GM21825 (cell line): ENCODE data around the gene TOMM20.

Experiments used
- ATAC-seq: cut with Tn5 transposase; IDR thresholded peaks from one replicate; pipeline ENCODE4 v1.9.1; 2021; ENCODE audit warnings: mild to moderate bottlenecking, moderate library complexity; ENCODE audit not compliant: unreplicated experiment

TOMM20 gene

DNA sequence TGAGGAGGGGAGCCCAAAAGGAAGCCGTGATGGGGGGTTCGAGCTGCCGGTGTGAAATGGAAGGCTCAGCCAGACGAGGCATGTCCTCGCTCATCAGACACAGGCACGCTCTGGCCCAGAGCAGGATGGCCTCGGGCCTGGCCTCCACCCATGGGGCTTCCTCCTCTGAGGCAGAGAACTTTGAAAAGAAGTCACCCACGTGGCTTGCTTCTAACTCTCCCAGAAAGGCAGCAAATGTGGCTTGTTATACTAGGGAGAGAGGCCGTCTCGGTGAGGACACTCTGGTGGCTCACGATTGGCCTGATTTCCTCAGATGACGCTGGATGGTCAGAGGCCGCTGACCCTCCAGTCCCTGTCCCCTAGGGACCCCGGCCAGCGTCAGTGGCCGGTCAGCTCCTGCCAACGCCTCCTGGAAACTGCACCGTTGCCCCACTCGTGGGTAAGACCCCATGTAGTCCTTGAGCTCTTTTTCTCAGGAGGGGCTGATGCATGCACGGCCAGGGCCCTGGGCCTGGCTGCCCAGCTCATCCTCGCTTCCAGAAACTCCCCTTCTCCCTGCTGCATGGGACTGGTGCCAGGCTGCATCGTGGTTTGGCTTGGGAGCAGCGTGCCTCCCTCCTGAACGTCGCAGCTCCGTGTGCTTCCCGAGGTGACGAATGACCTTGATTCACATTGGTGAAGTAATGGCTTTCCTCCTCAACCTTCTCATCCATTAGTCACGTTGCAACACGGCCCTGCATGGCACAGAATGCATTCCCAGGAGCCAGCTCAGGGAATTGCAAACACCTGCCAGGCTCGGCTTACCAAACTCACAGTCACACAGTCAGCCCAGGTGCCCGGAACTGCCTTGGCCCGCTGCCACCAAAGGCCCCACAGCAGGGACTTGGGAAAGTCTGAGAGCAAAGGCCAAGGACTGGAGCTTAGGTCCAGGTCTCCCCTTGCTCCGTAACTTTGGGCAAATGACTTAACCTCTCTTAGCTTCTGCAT lies 58.8 kb downstream of the TOMM20 start:
- no peak for ATAC-seq

DNA sequence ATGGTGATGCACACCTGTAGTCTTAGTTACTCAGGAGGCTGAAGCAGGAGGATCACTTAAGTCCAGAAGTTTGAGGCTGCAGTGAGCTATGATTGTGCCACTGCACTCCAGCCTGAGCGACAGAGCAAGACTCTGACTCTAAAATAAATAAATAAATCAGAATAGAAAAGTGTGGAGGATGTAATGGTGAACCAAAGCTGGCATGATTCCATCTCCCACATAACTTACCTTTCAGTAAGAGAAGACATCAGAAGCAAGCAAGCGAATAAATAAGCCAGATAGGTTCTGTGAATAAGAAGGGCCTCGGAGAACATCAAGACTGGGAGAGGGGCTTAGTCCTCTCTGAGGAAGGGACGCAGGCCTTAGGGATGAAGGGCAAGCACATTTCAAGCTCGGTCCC lies 59.5 kb downstream of the TOMM20 start:
- no peak for ATAC-seq

DNA sequence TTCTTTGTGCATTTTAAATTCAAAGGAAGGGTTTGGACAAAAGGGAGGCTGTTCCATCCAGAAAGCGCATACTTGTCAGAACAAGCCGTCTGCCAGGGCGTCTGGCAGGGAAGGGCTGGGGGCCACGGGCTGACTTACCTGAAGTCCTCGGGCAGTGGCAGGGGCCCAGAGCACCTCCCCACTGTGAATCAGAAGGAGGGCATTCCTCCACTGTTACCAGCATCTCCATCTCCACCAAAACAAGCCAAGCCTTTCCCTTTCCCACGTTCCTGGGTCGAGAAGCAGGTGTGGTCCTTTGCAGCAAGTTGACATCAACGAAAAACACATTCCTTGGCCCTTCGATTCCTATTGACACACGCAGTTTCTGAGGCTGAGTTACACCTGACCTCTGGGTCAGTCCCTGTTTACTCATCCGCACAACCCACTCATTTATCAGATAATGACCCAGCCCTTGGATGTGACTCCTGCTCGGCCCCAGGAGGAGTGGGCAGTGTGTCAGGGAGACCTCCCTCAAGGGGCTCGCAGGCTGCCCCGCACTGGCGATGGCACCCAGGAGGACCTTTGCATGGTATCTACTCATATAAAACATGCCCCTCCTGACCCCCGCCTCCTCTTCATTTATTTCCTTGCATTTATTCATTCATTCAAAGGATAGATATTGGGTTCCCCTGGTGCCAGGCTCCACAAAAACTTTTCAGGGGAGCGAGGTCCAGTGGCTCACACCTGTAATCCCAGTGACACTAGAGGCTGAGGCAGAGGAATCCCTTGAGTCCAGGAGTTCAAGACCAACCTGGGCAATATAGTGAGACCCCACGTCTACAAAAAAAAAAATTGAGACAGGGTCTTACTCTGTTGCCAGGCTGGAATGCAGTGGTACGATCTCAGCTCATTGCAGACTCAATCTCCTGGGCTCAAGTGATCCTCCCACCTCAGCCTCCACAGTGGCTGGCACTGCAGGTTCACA lies 60.2 kb downstream of the TOMM20 start:
- no peak for ATAC-seq

DNA sequence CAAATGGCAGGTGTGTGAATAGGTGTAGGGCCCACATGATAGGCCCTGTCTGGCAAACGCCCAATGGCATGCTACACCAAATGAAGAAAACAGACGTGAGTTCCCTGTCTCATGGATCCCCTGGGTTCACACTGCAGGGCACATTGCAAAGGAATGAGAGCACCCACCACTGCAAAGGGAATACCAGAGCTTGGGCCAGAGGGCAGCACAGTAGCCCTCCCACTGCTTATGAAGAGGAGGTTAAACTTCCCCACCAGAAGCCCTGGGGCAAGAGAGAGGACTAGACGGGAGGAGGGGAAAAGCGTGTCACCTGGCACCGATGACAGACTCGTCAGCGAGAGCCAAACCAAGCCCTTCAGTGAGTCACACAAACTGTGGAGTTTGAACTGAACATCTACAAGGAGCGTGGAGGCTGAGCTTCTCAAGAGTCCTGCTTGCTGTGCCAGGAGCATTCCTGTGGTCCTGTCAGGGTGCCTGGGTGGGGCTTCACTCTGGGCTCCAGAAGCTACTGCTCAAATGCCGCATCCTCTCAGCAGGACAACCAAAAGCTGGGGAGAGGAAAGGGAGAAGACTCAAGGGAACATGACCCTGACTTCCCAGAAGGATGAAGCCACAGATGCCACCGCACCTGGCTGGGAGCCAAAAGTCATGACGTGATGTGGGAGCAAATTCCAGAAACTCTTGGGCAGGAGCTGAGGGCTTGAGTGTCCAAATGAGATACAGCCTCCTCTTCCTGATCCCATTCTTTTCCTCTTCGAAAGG lies 61.1 kb downstream of the TOMM20 start:
- no peak for ATAC-seq

DNA sequence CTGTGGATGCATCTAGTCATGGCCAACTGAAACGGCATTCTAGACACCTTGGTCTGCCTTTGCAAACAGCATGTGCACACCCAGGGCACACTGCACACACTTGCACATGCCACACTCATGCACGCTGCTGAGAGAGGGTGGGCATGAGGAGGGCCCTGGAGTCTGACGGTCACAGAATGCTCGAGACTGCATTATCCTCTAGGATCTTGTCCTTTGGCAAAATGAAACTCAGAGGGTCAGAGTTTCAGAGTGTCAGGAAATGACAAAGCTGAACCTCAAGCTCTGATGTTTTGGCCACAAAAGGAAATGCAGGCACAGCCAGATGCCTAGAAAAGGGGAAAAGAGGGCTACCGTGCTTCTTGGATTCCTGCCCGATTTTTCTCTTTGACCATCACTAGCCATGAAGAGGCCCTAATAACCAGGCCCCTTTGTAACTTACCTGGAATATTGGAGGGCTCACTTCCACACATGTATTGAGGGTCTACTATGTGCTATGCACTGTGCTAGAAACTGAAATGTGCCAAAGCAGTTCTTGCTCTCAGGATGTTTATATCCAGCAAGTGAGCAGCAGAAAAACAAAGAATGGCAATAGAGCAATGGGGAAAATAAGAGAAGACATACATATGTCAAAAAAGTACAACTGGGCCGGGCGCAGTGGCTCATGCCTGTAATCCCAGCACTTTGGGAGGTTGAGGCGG lies 65.4 kb downstream of the TOMM20 start:
- no peak for ATAC-seq

DNA sequence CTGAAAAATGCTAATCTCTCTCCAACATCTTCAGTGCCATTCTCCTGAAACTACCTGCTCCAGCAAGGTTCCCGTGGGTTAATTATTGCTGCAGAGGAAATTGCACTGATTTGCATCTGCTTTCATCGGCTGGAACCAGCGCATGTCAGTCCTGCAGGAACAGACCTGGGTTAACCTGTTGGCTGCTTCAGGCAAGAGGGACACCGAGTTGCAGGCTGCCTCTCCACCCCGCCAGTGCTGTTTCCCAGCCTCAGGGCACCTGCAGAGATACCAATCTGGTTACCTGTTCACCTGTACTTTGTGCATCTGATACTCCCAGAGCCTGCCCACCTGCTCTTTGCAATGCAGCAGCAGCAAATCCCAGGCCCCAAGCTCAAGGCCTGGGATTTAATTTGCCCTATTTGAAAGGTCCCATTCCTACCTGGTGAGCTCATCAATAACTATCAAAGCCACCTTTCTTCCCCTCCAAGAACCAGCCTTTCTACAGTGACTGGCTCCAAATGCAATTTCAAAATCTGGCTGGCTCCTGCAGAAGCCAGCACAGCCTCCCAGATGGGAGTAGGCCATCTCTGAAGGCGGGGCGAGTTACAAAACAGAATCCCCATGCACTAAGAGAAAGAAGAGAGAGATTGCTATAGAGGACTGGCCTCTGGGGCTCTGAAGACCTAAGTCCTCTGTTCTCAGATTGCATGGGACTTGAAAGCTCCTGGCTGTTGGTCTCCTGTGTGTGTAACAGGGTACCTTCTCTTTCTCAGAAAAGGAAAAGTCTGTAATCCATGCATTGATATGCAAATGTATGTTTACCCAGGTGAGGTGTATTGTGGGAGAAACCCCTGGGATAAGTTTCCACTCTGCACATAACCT lies 67.8 kb downstream of the TOMM20 start:
- ATAC-seq: no peak
